DND-41 (cell line): ENCODE results near the gene VPS13A.

Experiments
- ATAC-seq: fragments of 200-7000 bp; cut with Tn5 transposase; 3 replicates; pipeline ENCODE4 v1.9.1; 2021; ENCODE audit warnings: low read depth; ENCODE audit not compliant: insufficient read depth
- DNase-seq: peaks from one replicate; pipeline ENCODE4 v3.0.0-alpha.2; 2020
- H2AFZ ChIP-seq: 2 replicates; pipeline ENCODE4 v1.6.0; 2012; ENCODE audit warnings: low read depth, low read length
- H3K27ac ChIP-seq: 2 replicates; pipeline ENCODE4 v1.5.1; 2012; ENCODE audit warnings: low read length, inconsistent platforms
- H3K27me3 ChIP-seq: fragments of 200-600 bp; sonication (generic); 2 replicates; pipeline ENCODE4 v1.6.0; 2012; ENCODE audit warnings: low read length, mild to moderate bottlenecking, inconsistent platforms; ENCODE audit not compliant: insufficient read depth, poor library complexity
- H3K36me3 ChIP-seq: 2 replicates; pipeline ENCODE4 v1.5.1; 2012; ENCODE audit warnings: low read length, inconsistent platforms; ENCODE audit not compliant: insufficient read depth
- H3K4me1 ChIP-seq: 2 replicates; pipeline ENCODE4 v1.5.1; 2012; ENCODE audit warnings: mild to moderate bottlenecking, low read length; ENCODE audit not compliant: insufficient read depth
- H3K4me2 ChIP-seq: 2 replicates; pipeline ENCODE4 v1.6.0; 2012; ENCODE audit warnings: mild to moderate bottlenecking, moderate library complexity, low read length, inconsistent platforms; ENCODE audit not compliant: insufficient read depth
- H3K4me3 ChIP-seq, 2 experiments: fragments of 200-600 bp in 1 of 2; shearing (Covaris generic) in 1 of 2; 2 replicates each; pipeline ENCODE4 v1.5.1; 2012 to 2016; ENCODE audit warnings: inconsistent platforms in 2 of 2, low read length in 2 of 2, mild to moderate bottlenecking in 2 of 2, low read depth in 1 of 2, moderate library complexity in 1 of 2
- H3K79me2 ChIP-seq: 2 replicates; pipeline ENCODE4 v1.6.0; 2012; ENCODE audit warnings: low read length, inconsistent platforms; ENCODE audit not compliant: insufficient read depth
- H3K9ac ChIP-seq: 2 replicates; pipeline ENCODE4 v1.6.0; 2012; ENCODE audit warnings: low read depth, mild to moderate bottlenecking, inconsistent platforms, low read length, moderate library complexity
- H3K9me3 ChIP-seq: 2 replicates; pipeline ENCODE4 v1.5.1; 2012; ENCODE audit warnings: low read length, moderate library complexity, mild to moderate bottlenecking, inconsistent platforms; ENCODE audit not compliant: insufficient read depth, severe bottlenecking
- H4K20me1 ChIP-seq: 2 replicates; pipeline ENCODE4 v1.6.0; 2012; ENCODE audit warnings: low read length; ENCODE audit not compliant: insufficient read depth
- CTCF ChIP-seq: IDR thresholded peaks from 2 replicates; pipeline ENCODE4 v1.5.1; 2012; ENCODE audit warnings: borderline replicate concordance, low read length, moderate library complexity, mild to moderate bottlenecking; ENCODE audit not compliant: poor library complexity, severe bottlenecking; ENCODE audit errors: extremely low read depth
- EZH2 ChIP-seq: IDR thresholded peaks from 3 replicates; pipeline ENCODE4 v1.6.1; 2012; ENCODE audit warnings: borderline replicate concordance, low read depth, mild to moderate bottlenecking, moderate library complexity, low read length, inconsistent platforms; ENCODE audit not compliant: severe bottlenecking

VPS13A gene

GRCh38 chr9:77460938-77461337 is 283.6 kb downstream of the VPS13A start:
- H3K4me1 ChIP-seq = no peaks in the 10 kb centered on the region
- no peak overlapping the region for H3K4me2 ChIP-seq
- no peaks in the 10 kb centered on the region for H3K36me3 ChIP-seq
- H3K9me3 ChIP-seq = no peaks in the 10 kb centered on the region
- no peaks in the 10 kb centered on the region for H3K79me2 ChIP-seq
- no peaks in the 10 kb centered on the region for H4K20me1 ChIP-seq
- H3K4me3 ChIP-seq = no peak overlapping the region
- H3K9ac ChIP-seq = no peak overlapping the region
- ATAC-seq = no peak
- no peak overlapping the region for H3K27ac ChIP-seq
- no peak for DNase-seq
- H3K27me3 ChIP-seq = no peaks in the 10 kb centered on the region
- no peak overlapping the region for H2AFZ ChIP-seq
- TF ChIP-seq EZH2 (no peak), CTCF (no peak)

DNA sequence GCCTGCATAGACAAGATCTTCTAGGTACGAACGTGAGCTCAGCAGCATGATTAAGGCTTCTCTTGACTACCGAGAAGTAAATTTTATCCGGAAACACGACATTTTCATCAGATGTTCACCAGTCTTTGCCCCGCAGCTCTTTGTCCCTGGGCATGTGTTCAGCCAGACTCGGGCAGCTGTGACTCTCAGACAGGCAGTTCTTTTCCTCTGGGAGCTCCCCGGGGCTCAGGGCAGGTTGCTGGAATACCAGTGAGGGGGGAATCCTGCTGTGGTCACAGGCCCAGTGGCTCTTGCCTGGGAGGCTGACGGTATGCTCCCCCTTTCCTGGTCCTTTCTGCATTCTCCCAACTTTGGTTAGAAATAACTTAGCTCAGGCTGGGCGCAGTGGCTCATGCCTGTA is 284.7 kb downstream of the VPS13A start:
- Histone ChIP-seq H3K9ac (no peak overlapping the region), H3K27me3 (no peaks in the 10 kb centered on the region), H3K4me3 (no peak overlapping the region), H3K27ac (no peak overlapping the region), H3K4me2 (no peak overlapping the region), H3K9me3 (no peaks in the 10 kb centered on the region), H2AFZ (no peak overlapping the region), H4K20me1 (no peaks in the 10 kb centered on the region), H3K4me1 (no peaks in the 10 kb centered on the region), H3K36me3 (no peaks in the 10 kb centered on the region), H3K79me2 (no peaks in the 10 kb centered on the region)
- DNase-seq (no peak), ATAC-seq (no peak)
- TF ChIP-seq EZH2 = no peak
- no peak for TF ChIP-seq CTCF

- Histone ChIP-seq H2AFZ (no peak overlapping the region), H3K9ac (no peak overlapping the region), H3K4me2 (no peak overlapping the region), H3K79me2 (no peaks in the 10 kb centered on the region), H3K4me3 (no peak overlapping the region), H3K4me1 (no peaks in the 10 kb centered on the region), H4K20me1 (no peaks in the 10 kb centered on the region), H3K36me3 (no peaks in the 10 kb centered on the region), H3K27me3 (no peaks in the 10 kb centered on the region), H3K9me3 (no peaks in the 10 kb centered on the region), H3K27ac (no peak overlapping the region)
- DNase-seq (no peak), ATAC-seq (no peak)
- no peak for TF ChIP-seq EZH2
- no peak for TF ChIP-seq CTCF
These were observed 285.8 kb downstream of the VPS13A start for GRCh38 chr9:77463151-77463550.

DNA sequence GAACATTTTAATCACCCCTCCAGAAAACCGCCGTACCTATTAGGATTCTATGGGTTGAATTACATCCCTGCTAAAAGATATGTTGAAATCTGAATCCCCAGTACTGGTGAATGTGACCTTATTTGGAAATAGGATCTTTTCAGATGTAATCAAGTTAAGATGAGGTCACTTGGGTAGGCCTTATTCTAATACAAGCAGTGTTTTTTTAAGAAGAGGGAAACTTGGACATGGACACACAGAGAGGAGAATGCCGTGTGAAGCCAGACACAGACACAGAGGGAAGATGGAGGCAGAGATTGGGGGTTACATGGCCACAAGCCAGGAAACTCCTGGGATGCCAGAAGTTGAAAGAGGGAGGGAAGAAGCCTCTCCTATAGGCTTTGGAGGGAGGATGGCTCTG is 287.3 kb downstream of the VPS13A start:
- no peaks in the 10 kb centered on the region for H3K79me2 ChIP-seq
- DNase-seq (no peak), ATAC-seq (no peak)
- H3K4me2 ChIP-seq = no peak overlapping the region
- H3K9me3 ChIP-seq = no peaks in the 10 kb centered on the region
- TF ChIP-seq CTCF (no peak), EZH2 (no peak)
- H3K9ac ChIP-seq = no peak overlapping the region
- no peaks in the 10 kb centered on the region for H3K27me3 ChIP-seq
- H4K20me1 ChIP-seq = no peaks in the 10 kb centered on the region
- no peak overlapping the region for H2AFZ ChIP-seq
- H3K4me1 ChIP-seq = no peaks in the 10 kb centered on the region
- no peak overlapping the region for H3K4me3 ChIP-seq
- H3K36me3 ChIP-seq = no peaks in the 10 kb centered on the region
- H3K27ac ChIP-seq = no peak overlapping the region
